Dendritic cell treated with granulocyte-macrophage colony-stimulating factor and Interleukin-4, amounts not matched to agents 40 ng/mL and 50 ng/mL, for 4 days (primary cell): ENCODE data around the gene KRT33A.
"Not testable (repeated sequence)": the region's sequence is repeated elsewhere in the genome, so short reads cannot be mapped to it uniquely, and the experiment has no call there.

Source experiments
- H3K27ac Mint-ChIP-seq: one replicate; pipeline ENCODE4 v1.8.0; 2022; ENCODE audit warnings: mild to moderate bottlenecking, mixed read lengths
- H3K27me3 Mint-ChIP-seq: one replicate; pipeline ENCODE4 v1.8.0; 2022; ENCODE audit warnings: mild to moderate bottlenecking, mixed read lengths
- H3K36me3 Mint-ChIP-seq: one replicate; pipeline ENCODE4 v1.8.0; 2022; ENCODE audit warnings: low read depth, mixed read lengths
- H3K4me1 Mint-ChIP-seq: one replicate; pipeline ENCODE4 v1.8.0; 2022; ENCODE audit warnings: low read depth, mixed read lengths
- H3K4me3 Mint-ChIP-seq: one replicate; pipeline ENCODE4 v1.8.0; 2022; ENCODE audit warnings: mild to moderate bottlenecking, moderate library complexity, mixed read lengths
- H3K9me3 Mint-ChIP-seq: one replicate; pipeline ENCODE4 v1.8.0; 2022; ENCODE audit warnings: mixed read lengths
- intact Hi-C: fragments of 100-400 bp; cut with micrococcal nuclease; formaldehyde crosslinking; loops from one replicate; pipeline ENCODE4 v1.15.0; 2022

The KRT33A gene

DNA sequence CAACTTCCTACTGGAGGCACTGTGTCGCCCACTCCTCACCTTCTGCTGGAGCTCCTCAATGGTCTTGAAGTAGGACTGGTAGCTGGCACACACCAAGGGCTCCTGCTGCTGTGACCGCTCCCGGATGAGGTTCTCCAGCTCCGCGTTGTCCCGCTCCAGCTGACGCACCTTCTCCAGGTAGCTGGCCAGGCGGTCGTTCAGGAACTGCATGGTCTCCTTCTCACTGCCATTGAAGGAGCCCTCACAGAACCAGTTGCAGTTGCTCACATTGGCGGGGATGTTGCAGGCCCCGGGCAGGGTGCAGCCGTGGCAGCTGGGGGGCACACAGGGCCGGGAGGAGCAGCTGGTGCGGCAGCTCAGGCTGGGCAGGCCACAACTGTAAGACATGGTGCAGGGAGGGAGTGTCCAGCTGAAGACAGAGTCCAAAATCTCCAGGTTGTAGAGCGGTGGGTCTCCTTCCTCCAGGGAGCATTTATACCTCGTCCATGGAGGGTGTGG is at the start of gene KRT33A:
Gene KRT33A (minus strand): TSS at position 448 of the 498 bp plus-strand sequence. CDS start 61 bp downstream, at position 387.
- intact Hi-C loops, H3K4me3 Mint-ChIP-seq, H3K36me3 Mint-ChIP-seq, H3K4me1 Mint-ChIP-seq, H3K27ac Mint-ChIP-seq, H3K9me3 Mint-ChIP-seq, H3K27me3 Mint-ChIP-seq: not testable (repeated sequence)

DNA sequence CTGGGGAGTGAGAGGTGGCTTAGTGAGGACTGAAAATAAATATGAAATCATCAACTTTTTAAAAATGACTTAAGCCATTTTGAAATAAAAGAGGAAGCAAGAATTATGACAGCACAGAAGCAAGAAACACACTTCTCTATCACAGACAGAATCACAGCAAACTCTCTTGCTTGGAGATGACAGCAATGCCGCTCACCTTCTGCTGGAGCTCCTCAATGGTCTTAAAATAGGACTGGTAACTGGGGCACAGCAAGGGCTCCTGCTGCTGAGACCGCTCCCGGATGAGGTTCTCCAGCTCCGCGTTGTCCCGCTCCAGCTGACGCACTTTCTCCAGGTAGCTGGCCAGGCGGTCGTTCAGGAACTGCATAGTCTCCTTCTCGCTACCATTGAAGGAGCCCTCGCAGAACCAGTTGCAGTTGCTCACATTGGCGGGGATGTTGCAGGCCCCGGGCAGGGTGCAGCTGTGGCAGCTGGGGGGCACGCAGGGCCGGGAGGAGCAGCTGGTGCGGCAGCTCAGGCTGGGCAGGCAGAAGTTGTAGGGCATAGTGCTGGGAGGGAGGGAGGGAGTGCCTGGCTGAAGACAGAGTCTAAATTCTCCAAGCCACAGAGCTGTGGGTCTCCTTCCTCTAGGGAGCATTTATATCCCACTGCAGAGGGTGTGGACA is 46.5 kb upstream of the KRT33A start, which contains the start of gene KRT31:
Gene KRT31 (minus strand): TSS at position 613 of the 665 bp plus-strand sequence. CDS start 69 bp downstream, at position 544.
- Mint-ChIP-seq H3K27me3 (peaks cover 12% of the 10 kb centered on the region), H3K4me3 (no peak within 1 kb of the TSS), H3K27ac (no peak within 1 kb of the TSS)

DNA sequence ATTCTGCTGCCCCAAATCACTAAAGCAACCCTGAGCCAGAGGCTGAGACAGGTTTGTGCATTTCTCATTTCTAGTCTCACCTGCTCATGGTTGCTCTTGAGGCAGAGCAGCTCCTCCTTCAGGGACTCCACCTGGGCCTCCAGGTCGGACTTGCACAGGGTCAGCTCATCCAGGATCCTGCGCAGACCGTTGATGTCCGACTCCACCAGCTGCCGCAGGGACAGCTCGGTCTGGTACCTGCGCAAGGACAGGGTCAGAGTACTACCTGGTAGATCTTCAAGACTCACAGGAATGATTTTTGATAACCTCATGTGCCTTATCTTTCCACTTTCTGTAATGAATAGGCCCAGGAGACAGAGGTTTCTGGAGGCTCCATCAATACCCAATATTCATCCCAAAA is 45.7 kb upstream of the KRT33A start:
- no peaks in the 10 kb centered on the region for H3K36me3 Mint-ChIP-seq
- no peak overlapping the region for H3K4me3 Mint-ChIP-seq
- no peak overlapping the region for H3K27ac Mint-ChIP-seq
- no peaks in the 10 kb centered on the region for H3K9me3 Mint-ChIP-seq
- intact Hi-C loops = no loop called here
- no peaks in the 10 kb centered on the region for H3K4me1 Mint-ChIP-seq
- peaks cover 12% of the 10 kb centered on the region for H3K27me3 Mint-ChIP-seq

More for the DNA sequence above, 46.5 kb upstream of the KRT33A start, which contains the start of gene KRT31:
- Mint-ChIP-seq H3K4me1 (no peaks in the 10 kb centered on the region), H3K9me3 (no peaks in the 10 kb centered on the region), H3K36me3 (no peaks in the 10 kb centered on the region)
- intact Hi-C loops = no loop called here

DNA sequence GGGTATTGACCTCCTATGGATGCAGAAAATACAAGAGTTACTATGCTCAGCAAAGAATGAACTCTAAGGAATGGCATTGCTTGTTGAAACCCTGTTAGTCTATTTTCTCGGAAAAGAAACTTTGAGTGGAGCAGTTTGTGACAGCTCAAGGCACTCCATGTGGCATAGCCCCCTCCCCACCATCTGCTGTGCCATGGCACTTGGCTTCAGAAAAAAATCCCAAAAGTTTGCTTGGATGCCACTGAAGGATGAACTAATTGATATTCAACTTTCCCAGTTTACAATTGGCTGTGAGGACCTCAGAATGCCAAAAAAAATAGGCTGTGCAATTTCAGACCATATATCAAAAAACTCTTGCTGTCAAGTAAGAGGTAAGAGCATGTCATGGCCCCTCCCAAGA is 45.0 kb upstream of the KRT33A start:
- H3K4me1 Mint-ChIP-seq = no peaks in the 10 kb centered on the region
- no peak overlapping the region for H3K27ac Mint-ChIP-seq
- H3K27me3 Mint-ChIP-seq = peaks cover 12% of the 10 kb centered on the region
- no peaks in the 10 kb centered on the region for H3K9me3 Mint-ChIP-seq
- intact Hi-C loops = no loop called here
- no peak overlapping the region for H3K4me3 Mint-ChIP-seq
- H3K36me3 Mint-ChIP-seq = no peaks in the 10 kb centered on the region

DNA sequence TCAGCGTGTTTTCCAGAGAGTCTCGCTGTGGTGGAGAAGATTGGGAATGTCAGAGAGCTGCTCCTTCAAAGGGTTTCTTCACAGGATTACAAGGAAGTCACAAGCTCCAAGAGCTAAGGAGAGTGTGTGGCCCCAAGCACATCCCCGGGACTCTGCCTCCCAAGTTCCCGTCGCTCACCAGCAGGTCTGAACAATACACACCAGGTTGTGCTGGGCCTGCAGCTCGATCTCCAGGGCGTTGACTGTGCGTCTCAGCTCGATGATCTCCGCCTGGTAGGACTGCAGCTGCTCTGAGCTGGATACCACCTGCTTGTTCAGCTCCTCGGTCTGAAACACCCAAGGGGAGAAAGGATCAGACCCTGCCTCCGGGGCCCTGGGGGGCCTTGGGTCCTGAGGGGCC is 44.4 kb upstream of the KRT33A start:
- H3K36me3 Mint-ChIP-seq, H3K9me3 Mint-ChIP-seq, H3K4me3 Mint-ChIP-seq, intact Hi-C loops, H3K4me1 Mint-ChIP-seq, H3K27ac Mint-ChIP-seq: not testable (repeated sequence)
- H3K27me3 Mint-ChIP-seq = peaks cover 13% of the 10 kb centered on the region

GRCh38 chr17:41394254-41394996 is 43.8 kb upstream of the KRT33A start:
- H3K4me3 Mint-ChIP-seq = no peak overlapping the region
- no peaks in the 10 kb centered on the region for H3K9me3 Mint-ChIP-seq

GRCh38 chr17:41393826-41394225 is 43.2 kb upstream of the KRT33A start:
- H3K27ac Mint-ChIP-seq = no peak overlapping the region

More at GRCh38 chr17:41394254-41394996, 43.8 kb upstream of the KRT33A start:
- H3K27me3 Mint-ChIP-seq = peaks cover 15% of the 10 kb centered on the region
- H3K36me3 Mint-ChIP-seq = no peaks in the 10 kb centered on the region
- H3K27ac Mint-ChIP-seq = no peak overlapping the region
- no peaks in the 10 kb centered on the region for H3K4me1 Mint-ChIP-seq
- intact Hi-C loops = no loop called here

GRCh38 chr17:41393294-41393693 is 42.7 kb upstream of the KRT33A start:
- Mint-ChIP-seq H3K27ac (no peak overlapping the region), H3K4me1 (no peaks in the 10 kb centered on the region), H3K36me3 (no peaks in the 10 kb centered on the region)

More at GRCh38 chr17:41393826-41394225, 43.2 kb upstream of the KRT33A start:
- Mint-ChIP-seq H3K27me3 (peaks cover 15% of the 10 kb centered on the region), H3K4me3 (no peak overlapping the region), H3K4me1 (no peaks in the 10 kb centered on the region), H3K9me3 (no peaks in the 10 kb centered on the region), H3K36me3 (no peaks in the 10 kb centered on the region)
- intact Hi-C loops = no loop called here

GRCh38 chr17:41392278-41392677 is 41.6 kb upstream of the KRT33A start:
- Mint-ChIP-seq H3K27me3 (peaks cover 18% of the 10 kb centered on the region), H3K4me3 (no peak overlapping the region), H3K27ac (no peak overlapping the region), H3K36me3 (no peaks in the 10 kb centered on the region), H3K9me3 (peaks cover 4% of the 10 kb centered on the region), H3K4me1 (no peaks in the 10 kb centered on the region)
- intact Hi-C loops = no loop called here

More at GRCh38 chr17:41393294-41393693, 42.7 kb upstream of the KRT33A start:
- intact Hi-C loops = no loop called here
- Mint-ChIP-seq H3K9me3 (no peaks in the 10 kb centered on the region), H3K4me3 (no peak overlapping the region), H3K27me3 (peaks cover 15% of the 10 kb centered on the region)

DNA sequence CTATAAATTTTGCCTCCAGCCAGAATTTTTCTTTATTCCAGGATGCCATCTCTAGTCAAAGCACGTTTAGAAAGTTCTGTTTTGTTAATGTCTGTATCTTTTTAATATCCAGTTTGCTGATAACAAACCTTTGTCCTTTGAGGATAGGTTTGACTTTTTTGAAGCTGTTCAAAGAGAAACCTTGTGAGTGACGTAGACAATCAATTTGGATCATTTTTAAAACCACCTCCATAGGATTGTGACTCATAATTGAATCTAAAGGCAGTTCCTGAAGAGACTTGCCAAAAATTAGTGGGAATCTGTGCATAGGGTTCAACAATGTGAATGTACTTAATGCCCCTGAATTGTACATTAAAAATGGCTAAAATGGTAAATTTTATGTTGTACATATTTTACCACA is 40.9 kb upstream of the KRT33A start:
- peaks cover 12% of the 10 kb centered on the region for H3K9me3 Mint-ChIP-seq
- intact Hi-C loops = no loop called here

DNA sequence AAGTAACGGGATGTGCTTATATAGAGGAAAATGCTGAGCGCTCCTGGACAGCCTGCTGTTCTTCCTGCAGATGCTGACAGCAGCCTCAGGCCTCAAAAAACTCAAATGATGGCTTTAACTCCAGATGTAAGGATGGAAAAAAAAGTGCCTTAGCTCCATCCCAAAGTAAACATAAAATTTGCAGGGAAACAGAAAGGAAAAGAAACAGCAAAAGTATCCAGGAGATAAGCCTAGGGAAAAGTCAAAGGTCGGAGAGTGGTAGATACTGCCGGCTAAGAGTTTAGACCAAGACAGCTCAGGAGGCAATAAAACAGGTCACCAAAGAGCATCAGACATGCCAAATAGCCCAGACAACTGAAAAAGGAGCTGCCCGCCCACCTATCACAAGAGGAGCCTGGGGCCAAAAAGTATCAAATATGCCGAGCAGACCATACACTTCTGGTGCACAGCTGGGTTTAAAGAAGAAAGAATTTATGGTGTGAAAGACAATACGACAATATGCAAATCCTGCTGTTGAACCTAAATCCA is 39.8 kb upstream of the KRT33A start:
- H3K27me3 Mint-ChIP-seq = peaks cover 22% of the 10 kb centered on the region

More for the DNA sequence above, 40.9 kb upstream of the KRT33A start:
- H3K27me3 Mint-ChIP-seq = peaks cover 22% of the 10 kb centered on the region
- no peak overlapping the region for H3K27ac Mint-ChIP-seq
- H3K36me3 Mint-ChIP-seq = no peaks in the 10 kb centered on the region
- H3K4me1 Mint-ChIP-seq = no peaks in the 10 kb centered on the region
- H3K4me3 Mint-ChIP-seq = no peak overlapping the region

DNA sequence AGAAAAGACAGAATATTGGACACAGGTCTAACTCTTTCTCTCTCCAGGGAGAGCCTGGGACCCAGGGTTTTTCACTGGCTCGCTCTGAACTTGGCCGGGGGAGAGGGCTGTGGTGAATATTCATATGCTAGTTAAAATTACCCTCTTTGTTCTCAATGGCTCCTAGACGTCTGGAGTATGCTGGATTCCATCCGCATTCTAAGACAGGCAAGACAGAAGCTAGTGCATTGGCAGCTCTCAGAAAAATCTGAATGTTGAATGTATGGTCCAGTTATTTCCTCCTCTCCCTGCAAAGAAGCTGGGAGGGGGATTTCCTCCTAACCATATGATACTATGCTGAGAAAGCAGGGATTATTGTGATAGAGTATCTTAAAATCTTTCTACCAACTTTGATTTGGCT is 37.0 kb upstream of the KRT33A start:
- Mint-ChIP-seq H3K4me3 (no peak overlapping the region), H3K36me3 (no peaks in the 10 kb centered on the region), H3K27ac (no peak overlapping the region), H3K27me3 (peaks cover 19% of the 10 kb centered on the region), H3K4me1 (no peaks in the 10 kb centered on the region), H3K9me3 (peaks cover 16% of the 10 kb centered on the region)
- intact Hi-C loops = no loop called here

More for the DNA sequence above, 39.8 kb upstream of the KRT33A start:
- no peaks in the 10 kb centered on the region for H3K36me3 Mint-ChIP-seq
- intact Hi-C loops = no loop called here
- no peak overlapping the region for H3K4me3 Mint-ChIP-seq
- H3K27ac Mint-ChIP-seq = no peak overlapping the region
- H3K9me3 Mint-ChIP-seq = peaks cover 16% of the 10 kb centered on the region
- no peaks in the 10 kb centered on the region for H3K4me1 Mint-ChIP-seq

DNA sequence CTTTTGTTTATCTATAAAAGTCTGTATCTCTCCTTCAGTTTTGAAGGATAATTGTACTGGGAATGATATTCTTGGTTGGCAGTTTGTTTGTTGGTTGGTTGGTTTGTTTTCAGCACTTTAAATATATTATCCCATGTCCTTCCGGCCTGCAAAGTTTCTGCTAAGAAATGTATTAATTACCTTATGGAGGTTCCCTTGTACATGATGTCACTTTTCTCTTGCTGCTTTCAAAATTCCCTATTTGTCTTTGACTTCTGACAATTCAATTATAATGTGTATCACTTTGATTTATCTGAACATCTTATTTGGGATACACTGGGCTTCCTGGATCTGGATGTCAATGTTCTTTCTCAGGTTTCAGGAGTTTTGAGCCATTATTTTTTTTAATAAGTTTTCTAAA is 35.6 kb upstream of the KRT33A start:
- Mint-ChIP-seq H3K4me3 (no peak overlapping the region), H3K27ac (no peak overlapping the region), H3K27me3 (peaks cover 22% of the 10 kb centered on the region), H3K9me3 (peaks cover 16% of the 10 kb centered on the region), H3K4me1 (no peaks in the 10 kb centered on the region), H3K36me3 (no peaks in the 10 kb centered on the region)
- intact Hi-C loops = no loop called here

DNA sequence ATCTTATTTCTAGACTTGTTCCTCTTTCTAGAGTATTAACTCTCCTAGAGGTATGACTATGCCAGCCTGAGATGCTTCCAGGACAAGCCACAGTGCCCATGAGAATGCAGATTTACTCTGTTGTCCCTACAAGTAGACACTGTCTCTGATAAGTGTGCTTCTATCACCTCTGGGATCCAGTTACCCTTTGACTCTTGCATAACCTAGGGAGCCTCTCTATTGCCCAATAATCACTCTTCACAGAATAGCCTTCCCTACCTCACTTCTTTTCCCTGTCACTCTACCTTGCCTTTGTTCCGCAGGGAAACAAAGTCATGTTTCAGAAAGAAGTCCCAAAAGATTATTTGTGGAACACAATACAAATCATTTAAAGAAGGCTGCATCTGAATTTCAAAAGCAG is 33.1 kb upstream of the KRT33A start:
- Mint-ChIP-seq H3K4me1 (no peaks in the 10 kb centered on the region), H3K27me3 (peaks cover 14% of the 10 kb centered on the region), H3K9me3 (peaks cover 16% of the 10 kb centered on the region), H3K36me3 (no peaks in the 10 kb centered on the region), H3K27ac (no peak overlapping the region), H3K4me3 (no peak overlapping the region)
- intact Hi-C loops = no loop called here
